GM18499 (cell line): ENCODE data around the gene TEPSIN.

Source experiments
- ATAC-seq: cut with Tn5 transposase; IDR thresholded peaks from one replicate; pipeline ENCODE4 v1.9.1; 2021; ENCODE audit warnings: moderate number of reproducible peaks; ENCODE audit not compliant: insufficient read depth, unreplicated experiment

The TEPSIN gene

GRCh38 chr17:81271226-81271625, 32.4 kb upstream of the TEPSIN start:
- ATAC-seq = no peak

DNA sequence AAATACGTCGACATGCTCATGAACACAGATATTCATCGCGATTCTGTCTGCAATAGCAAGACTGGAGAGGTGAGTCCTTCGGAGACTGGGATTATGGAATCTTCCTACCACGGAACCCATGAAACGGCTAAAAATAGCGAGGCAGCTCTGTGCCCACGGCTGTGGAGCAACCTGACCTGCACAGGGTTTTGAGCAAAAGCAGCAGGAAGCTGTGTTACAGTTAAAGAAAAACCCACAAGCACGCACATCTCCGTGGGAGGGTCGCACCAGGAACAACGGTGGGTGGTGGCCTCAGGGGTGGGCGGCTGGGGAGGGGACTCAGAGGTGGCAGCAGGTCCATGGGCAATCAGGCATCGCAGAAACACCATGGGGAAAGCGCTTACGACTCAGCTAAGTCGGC, 31.4 kb upstream of the TEPSIN start:
- no peak for ATAC-seq

- ATAC-seq = no peak
Observed at GRCh38 chr17:81267390-81268067, 28.7 kb upstream of the TEPSIN start.

DNA sequence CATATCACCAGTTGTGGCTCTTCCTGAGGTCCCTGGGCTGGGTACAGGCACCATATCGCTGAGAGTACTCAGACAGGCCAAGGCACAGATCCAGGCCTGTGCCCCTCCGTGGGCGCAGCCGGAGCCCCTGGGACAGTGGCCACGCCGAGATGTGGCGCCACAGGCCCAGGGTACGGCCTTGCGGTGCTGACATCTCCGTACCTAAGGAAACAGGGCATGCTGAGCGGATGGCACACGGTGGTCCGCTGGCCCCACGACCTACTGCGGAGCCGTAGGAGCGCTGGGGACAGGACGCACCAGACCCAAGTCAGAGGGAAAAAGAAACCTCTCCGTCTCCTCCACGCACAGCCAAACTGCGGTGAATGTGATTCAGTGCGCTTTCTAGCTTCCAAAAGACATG, 26.7 kb upstream of the TEPSIN start:
- ATAC-seq = no peak

DNA sequence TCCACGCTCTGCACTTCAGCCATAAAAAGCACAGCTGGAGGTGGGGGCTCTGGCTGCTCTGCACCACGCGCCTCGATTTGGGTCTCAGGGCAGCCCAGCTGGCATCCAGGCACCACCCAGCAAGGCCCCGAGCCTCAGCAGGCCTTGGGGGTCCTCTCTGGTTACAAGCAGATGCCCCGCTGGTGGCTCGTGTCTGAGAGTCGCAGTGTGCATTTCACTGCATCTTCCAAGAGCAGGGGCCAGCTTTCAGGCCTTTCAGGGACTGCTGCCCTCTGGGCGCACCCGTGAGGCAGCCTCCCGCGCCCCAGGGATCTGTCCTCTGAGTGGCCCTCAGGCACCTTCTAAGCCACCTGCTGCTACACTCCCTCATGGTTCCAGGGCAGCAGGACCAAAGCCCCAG, 25.8 kb upstream of the TEPSIN start:
- no peak for ATAC-seq

GRCh38 chr17:81263371-81264181, 24.7 kb upstream of the TEPSIN start:
- ATAC-seq = no peak

DNA sequence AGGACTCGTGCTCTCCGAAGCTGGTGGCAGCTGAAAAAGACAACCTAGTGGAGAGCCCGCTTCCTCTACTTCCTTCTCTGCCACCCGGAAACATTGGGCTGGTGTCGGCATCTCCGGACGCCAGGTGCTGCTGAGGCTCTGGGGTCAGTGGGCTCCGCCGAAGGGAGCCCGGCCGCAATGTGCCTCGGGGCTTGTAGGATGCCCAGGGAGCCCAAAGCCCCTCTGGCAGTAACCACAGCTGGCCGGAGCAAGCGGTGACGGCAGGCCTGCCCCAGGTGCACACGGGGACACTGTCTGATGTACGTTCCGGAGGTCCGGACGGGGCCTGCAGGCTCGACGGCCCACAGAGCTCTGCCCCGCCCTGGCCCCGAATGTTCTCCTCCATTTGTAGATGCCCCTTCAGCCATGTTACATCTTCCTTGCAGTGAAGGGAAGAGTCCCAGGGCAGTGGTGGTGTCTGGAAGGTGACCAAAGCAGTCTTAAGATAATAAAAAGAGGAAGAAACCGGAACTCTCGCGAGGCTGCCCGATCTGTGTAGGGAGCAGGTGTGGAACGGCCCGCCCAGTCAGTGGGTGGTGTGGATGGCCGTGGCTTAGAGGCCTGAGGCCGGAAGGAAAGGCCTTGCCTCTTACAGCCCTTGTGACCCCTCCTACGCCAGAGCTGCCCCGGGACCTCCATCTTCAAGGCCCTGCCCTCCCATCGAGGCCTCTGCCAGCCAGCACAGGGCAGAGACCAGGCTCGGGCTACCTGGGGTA, 22.9 kb upstream of the TEPSIN start:
- no peak for ATAC-seq

DNA sequence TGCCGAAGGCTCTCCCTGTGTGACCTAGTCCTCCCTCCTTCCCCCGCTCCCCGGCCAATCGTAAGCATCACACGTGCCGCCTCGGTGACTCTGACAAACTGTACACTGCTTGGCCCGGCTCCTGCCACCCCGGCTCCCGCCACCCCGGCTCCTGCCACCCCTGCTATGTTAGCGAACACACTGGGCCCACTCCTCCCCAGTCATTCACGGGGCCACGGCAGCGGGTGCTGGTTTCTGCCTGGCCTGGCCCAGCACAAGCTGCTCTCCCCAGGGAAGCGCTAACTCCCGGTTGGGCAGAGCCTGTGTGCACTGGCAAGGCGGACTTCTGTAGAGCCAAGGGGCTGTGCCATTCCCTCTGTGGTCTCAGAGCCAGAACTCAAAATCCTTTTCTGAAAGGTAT, 22.2 kb upstream of the TEPSIN start:
- no peak for ATAC-seq

GRCh38 chr17:81260641-81261040, 21.8 kb upstream of the TEPSIN start:
- no peak for ATAC-seq

- no peak for ATAC-seq
Observed at GRCh38 chr17:81260171-81260570, 21.3 kb upstream of the TEPSIN start.

DNA sequence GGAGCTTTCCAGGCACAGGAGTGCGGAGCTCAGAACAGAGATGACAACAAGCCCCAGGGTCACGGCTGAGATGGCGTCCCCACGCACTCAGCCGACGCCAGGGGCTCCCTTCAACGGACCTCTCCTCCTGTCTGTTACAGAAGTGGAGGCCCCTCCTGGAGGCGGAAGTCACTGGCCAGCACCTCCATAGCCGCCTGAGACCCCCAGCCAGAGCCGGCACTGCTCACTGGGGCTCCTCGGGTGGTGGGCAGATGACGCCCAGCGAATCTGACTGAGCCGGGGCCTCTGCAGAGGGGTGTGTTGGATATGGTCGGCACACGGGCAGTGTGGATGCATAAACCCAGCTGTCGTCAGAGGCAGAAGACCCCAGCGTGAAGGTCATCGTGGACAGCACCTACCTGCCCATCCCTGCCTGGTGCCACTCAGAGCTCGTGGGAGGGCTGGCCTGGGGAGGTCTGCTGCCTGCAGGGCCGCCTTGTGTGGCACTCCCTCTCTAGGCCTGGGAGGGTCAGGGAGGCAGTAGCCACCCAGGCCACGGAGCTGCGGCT, 20.3 kb upstream of the TEPSIN start:
- no peak for ATAC-seq

DNA sequence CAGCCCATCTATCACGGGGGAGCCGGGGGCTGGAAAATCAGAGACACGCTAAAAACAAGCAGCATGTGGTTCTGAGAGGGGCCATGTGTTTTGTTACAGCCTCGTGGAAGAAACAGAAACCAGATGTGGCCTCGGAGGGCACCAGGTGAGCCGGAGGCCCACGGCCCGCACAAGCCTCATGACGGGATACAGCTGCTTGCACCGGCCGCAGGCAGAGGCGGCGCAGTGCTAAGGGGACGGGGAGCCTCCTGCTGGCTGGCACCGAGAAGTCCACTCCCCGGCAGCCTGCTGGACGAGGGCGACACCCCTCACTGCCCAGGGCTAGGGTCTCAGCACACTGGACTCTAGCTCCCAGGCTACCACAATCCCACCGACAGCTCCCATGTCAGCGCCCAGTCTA, 19.4 kb upstream of the TEPSIN start:
- no peak for ATAC-seq

- no peak for ATAC-seq
Observed at GRCh38 chr17:81257533-81257932, 18.7 kb upstream of the TEPSIN start.

GRCh38 chr17:81256616-81257015, 17.8 kb upstream of the TEPSIN start:
- ATAC-seq = no peak

DNA sequence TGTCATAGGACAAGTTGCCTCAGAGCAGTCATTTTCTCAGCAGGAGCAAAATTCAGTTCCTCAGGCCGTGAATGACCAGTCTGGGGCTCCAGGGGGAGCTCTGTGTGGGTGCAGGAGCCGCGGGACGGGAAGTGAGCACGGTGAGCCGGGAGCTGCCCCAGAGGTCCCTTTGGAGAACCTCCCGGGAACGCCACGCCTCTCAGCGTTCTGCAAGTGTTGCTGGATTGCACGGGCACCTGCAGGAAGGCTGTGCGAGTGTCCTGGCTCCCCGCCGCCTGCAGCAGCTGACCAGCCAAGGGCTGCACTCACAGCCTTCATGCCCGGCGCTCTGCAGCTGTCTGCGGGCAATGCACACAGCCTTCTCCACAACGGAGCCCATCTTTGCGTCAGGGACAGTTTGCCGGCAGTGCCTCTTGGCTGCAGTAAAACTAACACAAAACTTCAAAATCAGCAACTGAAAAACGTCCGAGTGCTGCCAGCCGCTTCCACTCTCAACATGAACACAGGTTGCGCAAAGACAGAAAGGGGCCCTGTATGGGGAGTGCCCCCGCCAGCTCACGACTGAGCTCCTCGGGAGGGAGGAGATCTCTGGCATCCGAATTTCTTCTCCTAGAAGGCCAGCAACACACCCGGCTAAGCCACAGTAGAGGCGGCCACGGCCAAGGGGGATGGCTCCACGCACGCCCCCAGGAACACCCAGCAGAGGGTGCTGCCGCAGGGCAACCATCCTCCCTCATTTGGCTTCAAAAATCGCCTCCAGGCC, 16.3 kb upstream of the TEPSIN start:
- no peak for ATAC-seq

GRCh38 chr17:81253358-81254131, 14.7 kb upstream of the TEPSIN start:
- ATAC-seq = no peak

GRCh38 chr17:81252987-81253329, 14.1 kb upstream of the TEPSIN start:
- no peak for ATAC-seq

DNA sequence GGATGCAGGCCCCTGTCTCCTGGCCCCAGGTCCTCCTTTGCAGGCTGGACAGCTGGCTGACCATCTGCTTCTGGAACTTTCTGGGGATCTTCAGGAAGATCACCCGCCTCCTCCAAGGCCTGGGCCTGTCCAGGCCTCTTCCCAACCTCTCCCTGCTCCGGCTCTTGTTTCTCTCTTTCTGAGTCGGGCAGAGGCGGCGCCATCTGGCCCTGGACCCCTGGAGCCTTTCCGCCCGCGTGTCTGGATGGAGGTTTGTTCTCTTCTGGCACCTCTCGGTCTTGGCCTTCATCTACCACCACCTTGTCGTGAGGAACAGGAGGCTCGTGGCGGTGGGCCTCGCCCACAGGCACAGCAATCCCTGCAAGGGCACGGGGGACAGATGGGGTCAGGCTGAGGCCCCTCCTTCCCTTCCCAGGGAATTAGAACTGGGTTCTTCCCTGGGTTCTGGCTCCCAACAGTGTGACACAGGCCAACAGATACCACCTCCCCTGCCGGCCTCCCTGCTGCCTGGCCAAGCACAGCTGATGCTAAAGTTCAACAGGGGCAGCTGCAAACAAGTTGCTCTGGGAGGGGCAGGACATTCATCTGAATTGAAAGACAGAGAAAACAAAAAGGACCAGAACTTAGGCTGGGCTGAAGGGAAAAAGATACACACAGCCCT, 13.6 kb upstream of the TEPSIN start:
- no peak for ATAC-seq

DNA sequence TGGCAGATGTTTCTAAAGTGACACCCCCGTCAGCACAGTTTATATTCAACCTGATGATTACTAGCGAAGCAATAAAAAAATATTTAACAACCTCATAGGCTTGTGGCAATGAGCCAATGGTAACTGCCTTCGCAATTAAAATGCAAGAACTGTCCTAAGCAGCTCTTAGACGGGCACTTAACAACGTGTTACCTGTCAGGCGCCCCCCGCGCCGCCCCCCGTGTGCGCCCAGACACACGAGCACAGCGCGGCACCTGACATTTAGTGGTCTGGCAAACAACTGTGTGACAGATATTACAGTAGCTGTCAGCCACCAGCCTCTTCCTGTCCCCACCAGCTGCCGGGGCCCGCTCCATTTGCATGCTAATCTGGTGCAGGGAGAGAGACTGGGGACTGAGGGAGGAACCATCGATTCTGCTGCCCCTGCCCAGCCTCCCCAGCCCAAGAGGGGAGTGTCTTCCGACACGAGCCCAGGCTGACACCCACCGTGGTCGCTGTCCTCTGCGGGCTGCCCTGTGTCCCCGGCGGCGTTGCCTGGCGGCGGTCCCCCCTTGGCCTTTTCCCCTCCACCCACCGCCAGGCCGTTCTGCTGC, 12.9 kb upstream of the TEPSIN start:
- ATAC-seq = no peak
